ENCODE measurements around the gene UBE2O.

UBE2O gene

DNA sequence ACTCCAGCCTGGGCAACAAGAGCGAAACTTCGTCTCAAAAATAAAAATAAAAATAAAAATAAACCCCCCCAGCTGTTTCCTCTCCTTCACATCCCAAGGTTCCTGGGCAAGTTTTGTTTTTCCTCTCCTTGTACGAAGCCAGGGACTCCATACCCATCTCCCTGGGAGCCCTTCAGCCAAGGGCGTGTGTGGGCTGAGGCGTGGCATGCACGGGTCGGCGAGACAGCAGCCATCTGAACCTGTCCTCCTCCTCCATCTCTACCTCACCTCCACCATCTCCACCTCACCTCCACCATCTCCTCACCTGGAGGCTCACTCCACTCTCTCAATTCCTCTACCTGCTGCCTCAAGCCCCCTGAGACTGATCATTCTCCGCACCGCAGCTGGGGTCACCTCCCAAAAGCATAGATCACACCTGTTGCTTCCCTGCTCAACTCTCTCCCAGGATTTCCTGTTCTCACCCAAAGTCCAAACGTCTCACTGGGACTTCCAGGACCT, 31.3 kb upstream of the UBE2O start:
- no peak overlapping the region for H3K4me2 ChIP-seq (ENCODE audit: insufficient read depth, low read length)
- H2AFZ ChIP-seq (ENCODE audit: low read depth, low read length) = no peak overlapping the region
- ATAC-seq (ENCODE audit: insufficient read depth, low read depth) = no peak

GRCh38 chr17:76481071-76481655, 28.2 kb upstream of the UBE2O start:
- H4K20me1 ChIP-seq (ENCODE audit: insufficient read depth, low read length) = no peaks in the 10 kb centered on the region
- no peaks in the 10 kb centered on the region for H3K36me3 ChIP-seq (ENCODE audit: insufficient read depth, low read length)
- ATAC-seq (ENCODE audit: insufficient read depth, low read depth) (0 out of 3 replicates have a peak, but pooled peaks have one; percentile 9), DNase-seq (no peak)
- no peaks in the 10 kb centered on the region for H3K9me3 ChIP-seq (ENCODE audit: insufficient read depth, low read length, severe bottlenecking)
- H3K9ac ChIP-seq (ENCODE audit: low read depth, low read length) = no peak overlapping the region
- no peaks in the 10 kb centered on the region for H3K4me1 ChIP-seq (ENCODE audit: insufficient read depth, low read length)
- TF ChIP-seq CTCF (IDR thresholded peaks at IDR 0.05; ENCODE audit: borderline replicate concordance, extremely low read depth, low read length, poor library complexity, severe bottlenecking) (no peak), EZH2 (IDR thresholded peaks at IDR 0.05; ENCODE audit: borderline replicate concordance, low read depth, low read length, severe bottlenecking) (no peak)
- no peak overlapping the region for H3K4me2 ChIP-seq (ENCODE audit: insufficient read depth, low read length)
- H3K4me3 ChIP-seq (ENCODE audit: low read depth in 1 of 2, low read length in 2 of 2) = no peak overlapping the region
- no peaks in the 10 kb centered on the region for H3K79me2 ChIP-seq (ENCODE audit: insufficient read depth, low read length)
- H2AFZ ChIP-seq (ENCODE audit: low read depth, low read length) = no peak overlapping the region
- H3K27me3 ChIP-seq (ENCODE audit: insufficient read depth, low read length, poor library complexity) = no peaks in the 10 kb centered on the region
- no peak overlapping the region for H3K27ac ChIP-seq (ENCODE audit: low read length)

More for the DNA sequence above, 31.3 kb upstream of the UBE2O start:
- DNase-seq = no peak
- Histone ChIP-seq H3K4me1 (ENCODE audit: insufficient read depth, low read length) (no peaks in the 10 kb centered on the region), H3K79me2 (ENCODE audit: insufficient read depth, low read length) (no peaks in the 10 kb centered on the region), H3K9me3 (ENCODE audit: insufficient read depth, low read length, severe bottlenecking) (no peaks in the 10 kb centered on the region), H3K27me3 (ENCODE audit: insufficient read depth, low read length, poor library complexity) (no peaks in the 10 kb centered on the region), H3K9ac (ENCODE audit: low read depth, low read length) (no peak overlapping the region), H3K36me3 (ENCODE audit: insufficient read depth, low read length) (no peaks in the 10 kb centered on the region), H3K4me3 (ENCODE audit: low read depth in 1 of 2, low read length in 2 of 2) (no peak overlapping the region), H3K27ac (ENCODE audit: low read length) (no peak overlapping the region), H4K20me1 (ENCODE audit: insufficient read depth, low read length) (no peaks in the 10 kb centered on the region)
- TF ChIP-seq CTCF (IDR thresholded peaks at IDR 0.05; ENCODE audit: borderline replicate concordance, extremely low read depth, low read length, poor library complexity, severe bottlenecking) (no peak), EZH2 (IDR thresholded peaks at IDR 0.05; ENCODE audit: borderline replicate concordance, low read depth, low read length, severe bottlenecking) (no peak)

DNA sequence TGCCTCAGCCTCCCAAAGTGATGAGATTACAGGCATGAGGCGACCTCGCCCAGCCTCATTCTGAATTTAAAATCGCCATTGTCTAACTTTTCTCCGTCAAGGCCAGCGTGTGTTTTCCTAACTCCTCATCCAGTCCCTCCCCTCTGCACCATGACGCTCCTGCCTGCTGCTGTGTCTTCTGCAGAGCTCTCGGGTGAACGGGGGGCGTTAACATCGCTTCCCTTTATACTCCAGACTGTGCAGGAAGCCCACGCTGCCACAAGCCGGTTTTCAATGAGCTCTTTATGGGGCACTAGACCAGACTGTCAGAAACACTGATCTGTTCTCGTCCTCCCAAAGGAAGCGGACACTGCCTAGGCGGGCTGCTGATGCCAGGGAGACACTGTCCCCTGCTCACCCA, 27.7 kb upstream of the UBE2O start:
- no peak overlapping the region for H3K4me3 ChIP-seq (ENCODE audit: low read depth in 1 of 2, low read length in 2 of 2)

More for the DNA sequence above, 27.7 kb upstream of the UBE2O start:
- TF ChIP-seq EZH2 (IDR thresholded peaks at IDR 0.05; ENCODE audit: borderline replicate concordance, low read depth, low read length, severe bottlenecking) = no peak
- TF ChIP-seq CTCF (IDR thresholded peaks at IDR 0.05; ENCODE audit: borderline replicate concordance, extremely low read depth, low read length, poor library complexity, severe bottlenecking) = no peak
- Histone ChIP-seq H3K9ac (ENCODE audit: low read depth, low read length) (no peak overlapping the region), H4K20me1 (ENCODE audit: insufficient read depth, low read length) (no peaks in the 10 kb centered on the region), H3K36me3 (ENCODE audit: insufficient read depth, low read length) (no peaks in the 10 kb centered on the region), H3K4me1 (ENCODE audit: insufficient read depth, low read length) (no peaks in the 10 kb centered on the region), H3K27me3 (ENCODE audit: insufficient read depth, low read length, poor library complexity) (no peaks in the 10 kb centered on the region), H3K79me2 (ENCODE audit: insufficient read depth, low read length) (no peaks in the 10 kb centered on the region), H3K4me2 (ENCODE audit: insufficient read depth, low read length) (no peak overlapping the region), H2AFZ (ENCODE audit: low read depth, low read length) (no peak overlapping the region), H3K9me3 (ENCODE audit: insufficient read depth, low read length, severe bottlenecking) (no peaks in the 10 kb centered on the region), H3K27ac (ENCODE audit: low read length) (no peak overlapping the region)
- DNase-seq = no peak
- ATAC-seq (ENCODE audit: insufficient read depth, low read depth) = peak; percentile 67; the same call in 1 of the 3 replicates
